ENCODE results near the gene HSPA8. TPM values are rescaled to one million over a fixed set of nuclear protein-coding genes. Genes with fewer than 3 reads are reported as not detected.

Gene HSPA8
- total and polyA plus RNA-seq, 10 of the 15 experiments (the other 5 are each of a cell fraction or from before 2014, with no cell fraction given) = 1,190 to 3,205 (median 2,045) TPM

DNA sequence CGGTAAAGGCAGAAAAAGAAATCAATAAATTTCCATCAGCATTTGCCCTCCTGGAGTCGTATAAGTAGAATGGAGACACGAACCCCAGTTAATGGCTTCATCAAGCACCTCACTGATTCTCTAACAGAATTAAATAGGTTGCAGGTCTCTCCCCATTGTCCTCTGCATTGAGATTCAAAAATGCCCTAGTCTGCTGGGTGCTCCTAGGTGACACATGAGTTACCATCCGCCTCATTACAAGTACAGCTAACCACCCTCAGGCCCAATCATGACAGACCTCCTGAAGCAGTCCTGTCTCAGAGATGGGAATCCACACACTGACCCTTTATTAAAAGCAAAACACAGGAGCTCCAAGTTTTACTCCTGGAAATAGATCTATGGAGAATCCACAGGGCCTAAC, 31.4 kb downstream of the HSPA8 start:
- no peak for ATAC-seq
- Histone ChIP-seq H2AFZ (ENCODE audit: control insufficient read depth, low read depth, low read length) (no peak overlapping the region), H3K27me3 (replicated peaks in 1 of 2; ENCODE audit: control insufficient read depth in 2 of 2, insufficient read depth in 2 of 2, low read length in 1 of 2) (no peaks in the 10 kb centered on the region), H3K9me3 (replicated peaks; ENCODE audit: control insufficient read depth, insufficient read depth, low read length) (no peaks in the 10 kb centered on the region), H4K20me1 (ENCODE audit: control insufficient read depth, insufficient read depth) (no peaks in the 10 kb centered on the region), H3K4me1 (ENCODE audit: control insufficient read depth, insufficient read depth, low read length) (no peaks in the 10 kb centered on the region), H3K9ac (ENCODE audit: control insufficient read depth, insufficient read depth, low read length) (no peak overlapping the region), H3K4me2 (ENCODE audit: control insufficient read depth, insufficient read depth) (no peak overlapping the region), H3K36me3 (ENCODE audit: control insufficient read depth in 2 of 2, insufficient read depth in 2 of 2, low read length in 1 of 2) (no peaks in the 10 kb centered on the region), H3K27ac (ENCODE audit: control insufficient read depth, insufficient read depth) (no peak overlapping the region), H3K4me3 (no peak overlapping the region), H3K79me2 (ENCODE audit: control insufficient read depth, insufficient read depth, low read length) (no peaks in the 10 kb centered on the region)
- POLR2A ChIA-PET = interaction anchor here (1.5 kb wide), 1 partner anchor 177 kb away, joined by 4 read pairs; no protein-coding TSS in a partner anchor
- DNase-seq (ENCODE audit: low read depth, low spot score) = no peak
- intact Hi-C loops (cut with micrococcal nuclease; ENCODE audit: unreplicated experiment) = no loop called here
- SMC1A ChIA-PET (ENCODE audit: uncharacterized antibody, unreplicated experiment) = interaction anchor here (0.7 to 2.0 kb wide), 5 partner anchors 10 to 166 kb away, joined by 3 to 6 read pairs (median 4); no protein-coding TSS in a partner anchor
- in situ Hi-C loops (cut with MboI) = no loop called here
- FAIRE-seq = no peak
- RAD21 ChIA-PET (ENCODE audit: unreplicated experiment) = no interaction called here
- BruUV-seq (replicated peaks) = no TSS peak
- CTCF ChIA-PET = interaction anchor here (0.8 to 6.8 kb wide), 7 partner anchors 10 to 248 kb away, joined by 3 to 55 read pairs (median 3); no protein-coding TSS in a partner anchor
- WGBS (ENCODE audit: insufficient coverage, insufficient replicate concordance, low lambda C conversion rate, missing lambda C conversion rate) = 26% methylated on average over 4 of the region's 4 CpGs
- TF ChIP-seq SP1 (IDR thresholded peaks at IDR 0.05; ENCODE audit: low read depth, low read length) (no peak), POLR2AphosphoS2 (IDR thresholded peaks at IDR 0.05; ENCODE audit: low read depth, low read length) (no peak), GATAD2B (conservative IDR thresholded peaks at IDR 0.05; ENCODE audit: low read depth) (no peak), CREB1 (IDR thresholded peaks at IDR 0.05; ENCODE audit: low read depth) (no peak), YY1 (IDR thresholded peaks at IDR 0.05; ENCODE audit: low read depth, low read length) (no peak), ZBTB40 (IDR thresholded peaks at IDR 0.05; ENCODE audit: borderline replicate concordance) (no peak), MEF2B (IDR thresholded peaks at IDR 0.05; ENCODE audit: partially characterized antibody, poor library complexity, severe bottlenecking) (no peak), USF1 (IDR thresholded peaks at IDR 0.05; ENCODE audit: borderline replicate concordance, extremely low read length, insufficient read depth, low read depth, low read length) (no peak), HDGF (IDR thresholded peaks at IDR 0.05) (no peak)
- TF ChIP-seq, protein P1, sequence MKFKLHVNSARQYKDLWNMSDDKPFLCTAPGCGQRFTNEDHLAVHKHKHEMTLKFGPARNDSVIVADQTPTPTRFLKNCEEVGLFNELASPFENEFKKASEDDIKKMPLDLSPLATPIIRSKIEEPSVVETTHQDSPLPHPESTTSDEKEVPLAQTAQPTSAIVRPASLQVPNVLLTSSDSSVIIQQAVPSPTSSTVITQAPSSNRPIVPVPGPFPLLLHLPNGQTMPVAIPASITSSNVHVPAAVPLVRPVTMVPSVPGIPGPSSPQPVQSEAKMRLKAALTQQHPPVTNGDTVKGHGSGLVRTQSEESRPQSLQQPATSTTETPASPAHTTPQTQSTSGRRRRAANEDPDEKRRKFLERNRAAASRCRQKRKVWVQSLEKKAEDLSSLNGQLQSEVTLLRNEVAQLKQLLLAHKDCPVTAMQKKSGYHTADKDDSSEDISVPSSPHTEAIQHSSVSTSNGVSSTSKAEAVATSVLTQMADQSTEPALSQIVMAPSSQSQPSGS (IDR thresholded peaks at IDR 0.05; ENCODE audit: low read length) = no peak
- TF ChIP-seq, protein P2, sequence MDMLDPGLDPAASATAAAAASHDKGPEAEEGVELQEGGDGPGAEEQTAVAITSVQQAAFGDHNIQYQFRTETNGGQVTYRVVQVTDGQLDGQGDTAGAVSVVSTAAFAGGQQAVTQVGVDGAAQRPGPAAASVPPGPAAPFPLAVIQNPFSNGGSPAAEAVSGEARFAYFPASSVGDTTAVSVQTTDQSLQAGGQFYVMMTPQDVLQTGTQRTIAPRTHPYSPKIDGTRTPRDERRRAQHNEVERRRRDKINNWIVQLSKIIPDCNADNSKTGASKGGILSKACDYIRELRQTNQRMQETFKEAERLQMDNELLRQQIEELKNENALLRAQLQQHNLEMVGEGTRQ (IDR thresholded peaks at IDR 0.05; ENCODE audit: borderline replicate concordance, low read depth, low read length) = no peak

Measured in GM12878 (cell line).